Ascending aorta (tissue), 2 donors: Measurements from ENCODE around the gene MYEOV. TPM values are rescaled to one million over a fixed set of nuclear protein-coding genes. Genes with fewer than 3 reads are reported as not detected.

Experiments
- DNase-seq, 2 donors: peaks; one replicate each; pipeline ENCODE4 v3.0.0-alpha.2; 2019; ENCODE audit warnings: low spot score in 2 of 2
- H3K27ac ChIP-seq, 2 donors: fragments of 200-600 bp; sonication (generic); one replicate each; pipeline ENCODE4 v1.5.1; 2016 to 2017; ENCODE audit warnings: mild to moderate bottlenecking in 1 of 2
- H3K27me3 ChIP-seq: fragments of 200-600 bp; sonication (generic); one replicate; pipeline ENCODE4 v1.5.1; 2017
- H3K36me3 ChIP-seq, 2 donors: fragments of 200-600 bp; sonication (generic); one replicate each; pipeline ENCODE4 v1.5.1; 2016
- H3K4me1 ChIP-seq, 2 donors: fragments of 200-600 bp; sonication (generic); one replicate each; pipeline ENCODE4 v1.5.1; 2016 to 2017; ENCODE audit warnings: mild to moderate bottlenecking in 1 of 2
- H3K4me3 ChIP-seq, 2 donors: fragments of 200-600 bp; sonication (generic); one replicate each; pipeline ENCODE4 v1.5.1; 2016 to 2017; ENCODE audit warnings: mild to moderate bottlenecking in 1 of 2
- H3K9me3 ChIP-seq, 2 donors: fragments of 200-600 bp; sonication (generic); one replicate each; pipeline ENCODE4 v1.5.1; 2016
- intact Hi-C: fragments of 100-400 bp; cut with DNase I; formaldehyde crosslinking; loops from one replicate; pipeline ENCODE4 v1.15.1; 2023
- total RNA-seq: library from RNA; depleted of rRNA; stranded (reverse); fragments of >200 nt; gene quantifications from one replicate; pipeline ENCODE4 v1.1.0, GENCODE V29; 2016
- TF ChIP-seq, protein P1 (sequence below), 3 experiments: fragments of 200-600 bp in 2 of 3; fragments of 450-650 bp in 1 of 3; sonication (generic) in 2 of 3; IDR thresholded peaks; one replicate each; pipeline ENCODE4 v1.5.1; 2016 to 2019; ENCODE audit warnings: antibody characterized with exemption in 3 of 3, mild to moderate bottlenecking in 1 of 3, moderate library complexity in 1 of 3

MYEOV gene
- total RNA-seq, 1 donor from 2014 or later: not detected

DNA sequence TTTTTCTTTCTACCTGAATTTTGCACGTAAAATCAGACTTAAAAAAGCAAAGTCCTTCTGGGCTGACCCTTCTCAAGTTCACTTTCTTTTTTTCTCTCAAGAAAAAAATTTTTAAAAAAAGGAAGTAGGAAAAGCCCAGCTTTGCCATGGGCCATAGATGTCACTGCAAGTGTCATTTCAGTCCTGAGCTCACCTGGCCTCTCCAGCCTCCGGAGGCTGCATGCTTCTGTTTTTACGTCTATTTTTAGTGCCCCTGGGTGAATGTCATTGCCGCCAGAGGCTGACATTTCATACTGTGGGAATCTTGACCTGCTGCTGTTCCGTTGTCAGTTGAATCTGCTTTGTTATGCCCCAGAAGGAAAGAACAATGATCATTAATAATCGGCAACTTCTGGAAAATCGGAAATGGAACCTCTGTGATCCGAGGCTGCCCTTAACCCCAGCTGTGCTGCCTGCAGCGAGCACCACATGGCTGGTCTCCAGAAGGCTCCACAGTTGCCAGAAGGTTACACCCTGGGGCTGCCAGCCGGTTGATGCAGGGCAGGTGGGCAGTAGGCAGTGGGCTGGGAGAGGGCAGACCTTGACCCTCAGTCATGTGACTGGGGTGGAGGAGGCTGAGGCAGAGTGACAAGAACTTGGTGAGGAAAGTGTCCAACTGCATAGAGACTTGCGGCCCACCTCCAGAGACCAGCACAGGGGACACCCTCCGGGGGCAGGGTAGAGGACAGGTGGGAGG lies 16.7 kb upstream of the MYEOV start:
- no peaks in the 10 kb centered on the region for H3K36me3 ChIP-seq
- TF ChIP-seq, protein P1, sequence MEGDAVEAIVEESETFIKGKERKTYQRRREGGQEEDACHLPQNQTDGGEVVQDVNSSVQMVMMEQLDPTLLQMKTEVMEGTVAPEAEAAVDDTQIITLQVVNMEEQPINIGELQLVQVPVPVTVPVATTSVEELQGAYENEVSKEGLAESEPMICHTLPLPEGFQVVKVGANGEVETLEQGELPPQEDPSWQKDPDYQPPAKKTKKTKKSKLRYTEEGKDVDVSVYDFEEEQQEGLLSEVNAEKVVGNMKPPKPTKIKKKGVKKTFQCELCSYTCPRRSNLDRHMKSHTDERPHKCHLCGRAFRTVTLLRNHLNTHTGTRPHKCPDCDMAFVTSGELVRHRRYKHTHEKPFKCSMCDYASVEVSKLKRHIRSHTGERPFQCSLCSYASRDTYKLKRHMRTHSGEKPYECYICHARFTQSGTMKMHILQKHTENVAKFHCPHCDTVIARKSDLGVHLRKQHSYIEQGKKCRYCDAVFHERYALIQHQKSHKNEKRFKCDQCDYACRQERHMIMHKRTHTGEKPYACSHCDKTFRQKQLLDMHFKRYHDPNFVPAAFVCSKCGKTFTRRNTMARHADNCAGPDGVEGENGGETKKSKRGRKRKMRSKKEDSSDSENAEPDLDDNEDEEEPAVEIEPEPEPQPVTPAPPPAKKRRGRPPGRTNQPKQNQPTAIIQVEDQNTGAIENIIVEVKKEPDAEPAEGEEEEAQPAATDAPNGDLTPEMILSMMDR (IDR thresholded peaks at IDR 0.05): no peak

DNA sequence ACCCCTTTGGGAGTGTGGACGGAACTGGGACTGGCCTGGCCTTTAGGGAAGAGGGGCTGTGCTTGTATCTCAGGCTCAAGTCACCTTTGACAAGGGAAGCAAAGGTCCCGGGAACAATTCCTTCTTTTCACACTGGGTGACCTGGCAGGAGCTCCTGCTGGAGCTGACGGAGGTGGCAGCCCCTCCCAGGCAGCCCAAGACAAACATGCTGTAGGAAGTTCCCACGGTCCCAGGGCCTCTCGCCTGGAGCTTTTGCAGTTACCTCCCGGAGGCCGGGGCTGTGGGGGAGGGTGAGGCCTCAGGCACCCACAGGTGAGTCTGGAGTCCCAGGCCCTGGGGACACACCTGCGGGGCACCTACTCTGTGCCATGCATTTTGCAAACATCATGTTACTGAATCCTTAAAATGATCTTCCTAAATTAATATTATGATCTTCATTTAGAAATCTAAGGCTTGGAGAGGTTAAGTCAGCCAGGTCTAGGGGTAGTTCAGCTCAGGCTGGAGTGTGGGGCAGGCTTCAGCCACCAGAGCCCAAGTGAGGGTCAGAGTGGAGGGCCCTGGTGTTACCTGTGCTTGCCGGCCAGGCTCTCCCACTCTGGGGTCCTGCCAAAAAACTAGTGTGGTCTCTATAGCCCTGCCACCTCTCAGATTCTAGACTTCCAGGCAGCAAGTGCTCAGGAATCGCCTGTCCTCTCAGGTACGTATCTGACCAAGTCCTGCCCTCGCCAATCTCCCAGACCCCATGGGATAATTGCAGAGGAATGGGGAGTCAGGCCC lies 15.7 kb upstream of the MYEOV start:
- Histone ChIP-seq H3K4me3 (no peak overlapping the region), H3K36me3 (no peaks in the 10 kb centered on the region), H3K27ac (no peak overlapping the region), H3K4me1 (no peaks in the 10 kb centered on the region), H3K9me3 (no peaks in the 10 kb centered on the region), H3K27me3 (no peaks in the 10 kb centered on the region)
- TF ChIP-seq, protein P1 (IDR thresholded peaks at IDR 0.05): no peak
- DNase-seq: no peak
- intact Hi-C loops: no loop called here

More for the DNA sequence above, 16.7 kb upstream of the MYEOV start:
- Histone ChIP-seq H3K4me3 (no peak overlapping the region), H3K9me3 (no peaks in the 10 kb centered on the region), H3K27me3 (no peaks in the 10 kb centered on the region), H3K4me1 (no peaks in the 10 kb centered on the region), H3K27ac (no peak overlapping the region)
- intact Hi-C loops: no loop called here
- no peak for DNase-seq

DNA sequence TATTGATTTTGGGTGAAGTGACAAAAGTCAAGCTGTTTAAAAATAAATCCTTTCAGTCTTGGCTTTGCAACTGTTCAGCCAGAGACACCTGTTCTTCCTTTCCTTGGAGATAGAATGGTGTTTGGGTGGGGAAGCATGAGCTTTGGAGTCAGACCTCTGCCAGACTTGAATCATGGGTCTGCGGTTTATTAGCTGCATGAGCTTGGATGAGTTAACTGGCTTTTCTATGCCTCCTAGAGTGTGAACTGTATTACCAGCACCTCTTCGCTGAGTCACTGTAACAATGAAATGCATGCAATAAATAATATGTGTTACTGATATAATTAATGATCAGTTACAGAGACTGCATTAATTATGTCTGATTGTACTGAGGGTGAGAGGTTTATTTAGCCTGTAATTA lies 13.5 kb upstream of the MYEOV start:
- intact Hi-C loops: no loop called here
- Histone ChIP-seq H3K4me3 (no peak overlapping the region), H3K9me3 (no peaks in the 10 kb centered on the region), H3K27me3 (no peaks in the 10 kb centered on the region), H3K27ac (no peak overlapping the region), H3K4me1 (no peaks in the 10 kb centered on the region), H3K36me3 (no peaks in the 10 kb centered on the region)
- TF ChIP-seq, protein P1 (IDR thresholded peaks at IDR 0.05): no peak
- DNase-seq: no peak

DNA sequence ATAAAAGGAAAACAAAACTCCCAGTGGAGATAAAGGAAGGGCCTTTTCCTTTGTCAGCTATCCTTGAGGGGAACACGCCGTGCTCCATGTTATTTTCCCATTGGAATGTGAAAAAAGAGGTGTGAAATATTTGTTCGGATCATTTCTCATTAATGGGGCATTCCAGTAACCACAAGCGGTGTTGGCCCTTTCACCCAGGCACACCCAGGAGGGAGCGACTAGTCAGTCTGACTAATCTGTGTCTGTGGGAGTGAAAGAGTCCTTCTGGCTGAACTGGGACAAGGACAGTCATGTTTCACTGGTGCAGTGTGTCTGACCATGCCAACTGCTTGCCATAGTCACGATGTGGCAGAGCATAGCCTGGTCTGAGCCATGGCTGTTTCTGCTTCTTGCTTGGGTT lies 13.0 kb upstream of the MYEOV start:
- intact Hi-C loops: no loop called here
- TF ChIP-seq, protein P1 (IDR thresholded peaks at IDR 0.05): no peak
- H3K4me1 ChIP-seq: no peaks in the 10 kb centered on the region
- no peak overlapping the region for H3K27ac ChIP-seq
- no peaks in the 10 kb centered on the region for H3K36me3 ChIP-seq
- no peak for DNase-seq
- no peaks in the 10 kb centered on the region for H3K9me3 ChIP-seq
- H3K27me3 ChIP-seq: no peaks in the 10 kb centered on the region
- H3K4me3 ChIP-seq: no peak overlapping the region

DNA sequence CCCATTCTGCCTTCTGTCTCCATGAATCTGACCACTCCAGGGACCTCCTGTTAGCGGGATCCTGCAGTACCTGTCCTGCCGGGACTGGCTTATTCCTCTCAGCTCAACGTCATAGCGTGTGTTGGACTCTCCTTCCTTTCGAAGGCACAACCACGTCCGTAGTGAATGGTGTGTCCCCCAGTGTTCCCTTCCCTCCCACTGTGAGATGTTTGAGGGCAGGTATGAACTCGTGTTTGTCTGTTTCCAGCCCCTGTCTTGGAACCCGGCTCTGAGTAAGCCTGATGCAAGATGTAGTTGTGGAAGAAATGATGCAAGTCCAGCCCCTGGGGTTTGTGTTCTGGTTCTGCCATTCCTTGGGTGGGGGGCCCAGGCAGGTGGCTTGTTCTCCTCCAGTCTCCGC lies 10.5 kb upstream of the MYEOV start:
- Histone ChIP-seq H3K36me3 (no peaks in the 10 kb centered on the region), H3K4me1 (no peaks in the 10 kb centered on the region), H3K27me3 (no peaks in the 10 kb centered on the region), H3K4me3 (no peak overlapping the region), H3K9me3 (no peaks in the 10 kb centered on the region), H3K27ac (no peak overlapping the region)
- TF ChIP-seq, protein P1 (IDR thresholded peaks at IDR 0.05): no peak
- DNase-seq: no peak
- intact Hi-C loops: no loop called here
